ENCODE measurements around the gene CCNY. TPM values are rescaled to one million over a fixed set of nuclear protein-coding genes. Genes with fewer than 3 reads are reported as not detected.

Gene CCNY
- total RNA-seq, 2 experiments from 2014 or later, result 64.9 to 66.9 TPM

- ChIA-PET CTCF (no interaction called here), POLR2A (no interaction called here)
- Histone ChIP-seq H3K4me3 (ENCODE audit: low read length) (no peak overlapping the region), H3K36me3 (ENCODE audit: insufficient read depth, low read length) (peaks cover 19% of the 10 kb centered on the region), H3K4me1 (ENCODE audit: insufficient read depth, low read length) (no peaks in the 10 kb centered on the region), H3K27ac (ENCODE audit: low read depth in 1 of 2, low read length in 2 of 2) (no peak overlapping the region), H3K27me3 (ENCODE audit: control insufficient read depth in 1 of 2, insufficient read depth in 2 of 2, low read length in 2 of 2) (no peaks in the 10 kb centered on the region), H3K9me3 (ENCODE audit: control insufficient read depth in 1 of 2, insufficient read depth in 1 of 2, low read length in 2 of 2) (peaks cover 3 to 12% of the 10 kb centered on the region in 2 experiments)
- Mint-ChIP-seq H3K9me3 (peaks cover 9% of the 10 kb centered on the region), H3K4me1 (ENCODE audit: low read depth) (peaks cover 4% of the 10 kb centered on the region), H3K27me3 (no peaks in the 10 kb centered on the region), H3K36me3 (ENCODE audit: low read depth) (peaks cover 65% of the 10 kb centered on the region), H3K27ac (no peak overlapping the region), H3K4me3 (no peak overlapping the region)
- DNase-seq, result no peak
- TF ChIP-seq, protein P1, sequence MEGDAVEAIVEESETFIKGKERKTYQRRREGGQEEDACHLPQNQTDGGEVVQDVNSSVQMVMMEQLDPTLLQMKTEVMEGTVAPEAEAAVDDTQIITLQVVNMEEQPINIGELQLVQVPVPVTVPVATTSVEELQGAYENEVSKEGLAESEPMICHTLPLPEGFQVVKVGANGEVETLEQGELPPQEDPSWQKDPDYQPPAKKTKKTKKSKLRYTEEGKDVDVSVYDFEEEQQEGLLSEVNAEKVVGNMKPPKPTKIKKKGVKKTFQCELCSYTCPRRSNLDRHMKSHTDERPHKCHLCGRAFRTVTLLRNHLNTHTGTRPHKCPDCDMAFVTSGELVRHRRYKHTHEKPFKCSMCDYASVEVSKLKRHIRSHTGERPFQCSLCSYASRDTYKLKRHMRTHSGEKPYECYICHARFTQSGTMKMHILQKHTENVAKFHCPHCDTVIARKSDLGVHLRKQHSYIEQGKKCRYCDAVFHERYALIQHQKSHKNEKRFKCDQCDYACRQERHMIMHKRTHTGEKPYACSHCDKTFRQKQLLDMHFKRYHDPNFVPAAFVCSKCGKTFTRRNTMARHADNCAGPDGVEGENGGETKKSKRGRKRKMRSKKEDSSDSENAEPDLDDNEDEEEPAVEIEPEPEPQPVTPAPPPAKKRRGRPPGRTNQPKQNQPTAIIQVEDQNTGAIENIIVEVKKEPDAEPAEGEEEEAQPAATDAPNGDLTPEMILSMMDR (IDR thresholded peaks at IDR 0.05), result no peak
- intact Hi-C loops (cut with DNase I, micrococcal nuclease), result no loop called here
- no peak for ATAC-seq (ENCODE audit: poor library complexity)
These were observed 19.9 kb upstream of the CCNY start for GRCh38 chr10:35316218-35316967.

- ATAC-seq (ENCODE audit: poor library complexity), result no peak
- Histone ChIP-seq H3K36me3 (ENCODE audit: insufficient read depth, low read length) (peaks cover 26% of the 10 kb centered on the region), H3K9me3 (ENCODE audit: control insufficient read depth in 1 of 2, insufficient read depth in 1 of 2, low read length in 2 of 2) (peaks cover 3 to 14% of the 10 kb centered on the region in 2 experiments), H3K27ac (ENCODE audit: low read depth in 1 of 2, low read length in 2 of 2) (no peak overlapping the region), H3K4me3 (ENCODE audit: low read length) (no peak overlapping the region), H3K4me1 (ENCODE audit: insufficient read depth, low read length) (no peaks in the 10 kb centered on the region), H3K27me3 (ENCODE audit: control insufficient read depth in 1 of 2, insufficient read depth in 2 of 2, low read length in 2 of 2) (no peaks in the 10 kb centered on the region)
- TF ChIP-seq, protein P1 (IDR thresholded peaks at IDR 0.05), result no peak
- Mint-ChIP-seq H3K36me3 (ENCODE audit: low read depth) (peaks cover 81% of the 10 kb centered on the region), H3K9me3 (peaks cover 6% of the 10 kb centered on the region), H3K4me1 (ENCODE audit: low read depth) (peaks cover 8% of the 10 kb centered on the region), H3K27me3 (no peaks in the 10 kb centered on the region), H3K4me3 (no peak overlapping the region), H3K27ac (no peak overlapping the region)
- POLR2A ChIA-PET, result no interaction called here
- no peak for DNase-seq
- intact Hi-C loops (cut with DNase I, micrococcal nuclease), result no loop called here
- CTCF ChIA-PET, result no interaction called here
These were observed 17.8 kb upstream of the CCNY start for GRCh38 chr10:35318551-35318950.

- Mint-ChIP-seq H3K4me3 (no peak overlapping the region), H3K27me3 (no peaks in the 10 kb centered on the region), H3K9me3 (peaks cover 2% of the 10 kb centered on the region), H3K4me1 (ENCODE audit: low read depth) (peaks cover 9% of the 10 kb centered on the region), H3K36me3 (ENCODE audit: low read depth) (peaks cover 75% of the 10 kb centered on the region), H3K27ac (no peak overlapping the region)
- H3K27ac ChIP-seq (ENCODE audit: low read depth in 1 of 2, low read length in 2 of 2), result no peak overlapping the region
- no peaks in the 10 kb centered on the region for H3K4me1 ChIP-seq (ENCODE audit: insufficient read depth, low read length)
- DNase-seq (no peak), ATAC-seq (ENCODE audit: poor library complexity) (no peak)
- H3K27me3 ChIP-seq (ENCODE audit: control insufficient read depth in 1 of 2, insufficient read depth in 2 of 2, low read length in 2 of 2), result no peaks in the 10 kb centered on the region
- H3K36me3 ChIP-seq (ENCODE audit: insufficient read depth, low read length), result peaks cover 21% of the 10 kb centered on the region
- intact Hi-C loops (cut with DNase I, micrococcal nuclease), result no loop called here
- ChIA-PET POLR2A (no interaction called here), CTCF (no interaction called here)
- no peak overlapping the region for H3K4me3 ChIP-seq (ENCODE audit: low read length)
- TF ChIP-seq, protein P1 (IDR thresholded peaks at IDR 0.05), result no peak
- H3K9me3 ChIP-seq (ENCODE audit: control insufficient read depth in 1 of 2, insufficient read depth in 1 of 2, low read length in 2 of 2), result peaks cover 0 to 5% of the 10 kb centered on the region in 2 experiments
These were observed 16.0 kb upstream of the CCNY start for GRCh38 chr10:35320341-35320740.
